Gastroesophageal sphincter (tissue), 4 donors: ENCODE data around the gene HSF5. TPM values are rescaled to one million over a fixed set of nuclear protein-coding genes. Genes with fewer than 3 reads are reported as not detected.

ENCODE experiments used
- ATAC-seq: fragments of 150-250 bp; one replicate; pipeline ENCODE4 v1.9.1; 2016; ENCODE audit warnings: mild to moderate bottlenecking, moderate library complexity
- H3K27ac ChIP-seq, 4 donors: fragments of 200-600 bp; sonication (generic) in 3 of 4; 1 replicate in 3 of 4; 2 replicates in 1 of 4; pipeline ENCODE4 v1.5.1; 2016 to 2019
- H3K27me3 ChIP-seq: fragments of 200-600 bp; sonication (generic); one replicate; pipeline ENCODE4 v1.5.1; 2019
- H3K36me3 ChIP-seq, 2 donors: fragments of 200-600 bp; sonication (generic); one replicate each; pipeline ENCODE4 v1.5.1; 2019; ENCODE audit warnings: control low read depth in 1 of 2
- H3K4me1 ChIP-seq, 3 donors: fragments of 200-600 bp; sonication (generic); 1 replicate in 2 of 3; 2 replicates in 1 of 3; pipeline ENCODE4 v1.5.1; 2016 to 2019; ENCODE audit warnings: control low read depth in 2 of 3
- H3K4me3 ChIP-seq, 2 donors: fragments of 200-600 bp; sonication (generic); one replicate each; pipeline ENCODE4 v1.5.1; 2019; ENCODE audit warnings: mild to moderate bottlenecking in 1 of 2, moderate library complexity in 1 of 2
- H3K9me3 ChIP-seq, 3 donors: fragments of 200-600 bp; sonication (generic); one replicate each; pipeline ENCODE4 v1.5.1; 2017 to 2019; ENCODE audit warnings: control low read depth in 2 of 3
- CTCF ChIP-seq, 4 experiments: fragments of 200-600 bp in 2 of 4; fragments of 450-650 bp in 2 of 4; sonication (generic) in 1 of 4; IDR thresholded peaks; one replicate each; pipeline ENCODE4 v1.5.1; 2017 to 2019; ENCODE audit warnings: antibody characterized with exemption in 4 of 4, mild to moderate bottlenecking in 2 of 4, moderate library complexity in 2 of 4
- EP300 ChIP-seq: sonication (generic); formaldehyde crosslinking; IDR thresholded peaks from one replicate; pipeline ENCODE4 v1.6.1; 2017; ENCODE audit warnings: antibody characterized with exemption, mild to moderate bottlenecking
- POLR2A ChIP-seq, 2 donors: fragments of 450-650 bp; IDR thresholded peaks; one replicate each; pipeline ENCODE4 v1.6.1; 2017; ENCODE audit warnings: antibody characterized with exemption in 2 of 2, mild to moderate bottlenecking in 2 of 2, moderate library complexity in 1 of 2
- POLR2AphosphoS5 ChIP-seq: sonication (generic); formaldehyde crosslinking; IDR thresholded peaks from one replicate; pipeline ENCODE4 v1.6.1; 2017; ENCODE audit warnings: antibody characterized with exemption
- WGBS, 2 donors: methylation state at CpG; one replicate each; pipeline ENCODE4 v1.1.5; 2018; ENCODE audit warnings: low coverage in 1 of 2; 5-methylcytosine and 5-hydroxymethylcytosine counted together
- total RNA-seq, 4 donors: library from RNA; depleted of rRNA; stranded (reverse); fragments of >200 nt; gene quantifications; one replicate each; pipeline ENCODE4 v1.1.0, GENCODE V29; 2016

Gene HSF5
- total RNA-seq, 4 donors from 2014 or later: 0.13 TPM; not detected in 3

DNA sequence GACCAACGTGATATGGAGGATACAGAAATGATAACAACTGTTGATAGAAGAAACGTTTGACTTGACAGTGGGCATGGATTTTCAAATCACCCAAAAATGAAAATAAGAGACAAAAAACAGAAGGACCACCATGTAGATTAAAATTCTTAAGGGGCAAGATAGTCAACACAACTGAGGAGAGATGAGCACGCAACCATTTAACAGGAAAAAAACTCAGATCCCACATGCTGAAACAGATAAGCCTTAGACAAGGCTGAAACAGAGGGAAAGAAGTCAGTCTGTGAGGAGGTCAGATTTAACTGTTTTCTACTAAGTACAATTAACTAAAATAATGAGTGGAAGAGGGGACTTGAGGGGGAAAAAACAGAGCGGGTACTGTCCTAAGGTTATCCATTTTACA is 92.0 kb downstream of the HSF5 start:
- H3K9me3 ChIP-seq: no peaks in the 10 kb centered on the region
- no peak overlapping the region for H3K27ac ChIP-seq
- peaks cover 32% of the 10 kb centered on the region for H3K27me3 ChIP-seq
- H3K4me3 ChIP-seq: no peak overlapping the region
- no peaks in the 10 kb centered on the region for H3K36me3 ChIP-seq
- TF ChIP-seq POLR2A (IDR thresholded peaks at IDR 0.05) (no peak), CTCF (IDR thresholded peaks at IDR 0.05) (no peak), POLR2AphosphoS5 (no peak), EP300 (no peak)
- WGBS, 2 donors: 50 to 78% methylated on average over 1 to 4 of the region's 4 CpGs
- H3K4me1 ChIP-seq: no peaks in the 10 kb centered on the region
- ATAC-seq: no peak

- no peak for TF ChIP-seq EP300
- no peak for TF ChIP-seq POLR2AphosphoS5
- TF ChIP-seq POLR2A (IDR thresholded peaks at IDR 0.05): no peak
- no peak for TF ChIP-seq CTCF (IDR thresholded peaks at IDR 0.05)
- no peaks in the 10 kb centered on the region for H3K36me3 ChIP-seq
- no peak for ATAC-seq
- no peaks in the 10 kb centered on the region for H3K9me3 ChIP-seq
- H3K27ac ChIP-seq: no peak overlapping the region
- H3K27me3 ChIP-seq: peaks cover 35% of the 10 kb centered on the region
- H3K4me3 ChIP-seq: no peak overlapping the region
- H3K4me1 ChIP-seq: no peaks in the 10 kb centered on the region
- WGBS, 2 donors: 74 to 82% methylated on average over 2 to 3 of the region's 3 CpGs
These were observed 93.5 kb downstream of the HSF5 start for GRCh38 chr17:58394534-58395223.

DNA sequence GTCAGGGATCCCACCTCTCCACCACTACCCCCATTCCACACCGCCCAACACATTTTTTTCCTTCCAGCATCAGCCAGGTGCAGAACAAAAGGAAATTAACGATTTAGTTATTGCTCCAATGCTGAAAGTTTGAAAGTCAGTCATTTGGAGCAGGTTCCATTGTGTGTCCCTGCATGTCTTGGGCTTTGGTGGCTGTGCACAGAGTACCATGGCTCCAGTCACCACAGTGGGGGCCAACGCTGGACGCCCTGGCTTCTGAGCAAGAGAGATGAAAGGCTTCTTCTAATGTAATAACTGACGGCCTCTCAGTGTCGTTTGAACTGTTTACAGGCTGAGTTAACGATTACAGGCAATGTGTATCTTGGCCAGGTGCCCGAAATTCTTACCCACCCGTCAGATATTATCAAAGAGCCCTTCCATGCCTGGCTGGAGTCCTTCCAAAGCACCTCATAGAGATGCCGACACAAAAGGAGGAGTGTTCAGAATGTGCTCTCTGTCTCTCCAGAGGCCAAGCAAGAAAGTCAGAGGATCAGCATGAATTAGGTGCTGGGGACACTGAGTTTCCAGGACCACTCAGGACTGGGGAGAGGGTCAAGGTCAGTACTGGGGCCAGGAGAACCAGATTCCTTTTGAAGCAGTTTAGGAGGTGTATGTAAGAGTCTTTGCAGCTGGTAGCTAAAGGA is 96.8 kb downstream of the HSF5 start:
- Histone ChIP-seq H3K36me3 (no peaks in the 10 kb centered on the region), H3K27ac (no peak overlapping the region), H3K27me3 (peaks cover 41% of the 10 kb centered on the region), H3K9me3 (no peaks in the 10 kb centered on the region), H3K4me1 (no peaks in the 10 kb centered on the region), H3K4me3 (no peak overlapping the region)
- TF ChIP-seq EP300 (no peak), POLR2AphosphoS5 (no peak), CTCF (IDR thresholded peaks at IDR 0.05) (no peak), POLR2A (IDR thresholded peaks at IDR 0.05) (no peak)
- ATAC-seq: no peak
- WGBS, 2 donors: 20 to 63% methylated on average over 2 to 5 of the region's 10 CpGs

GRCh38 chr17:58390884-58391283 is 97.3 kb downstream of the HSF5 start:
- WGBS, 2 donors: 58 to 60% methylated on average over 2 of the region's 2 CpGs
- Histone ChIP-seq H3K4me3 (no peak overlapping the region), H3K4me1 (no peaks in the 10 kb centered on the region), H3K36me3 (no peaks in the 10 kb centered on the region), H3K9me3 (no peaks in the 10 kb centered on the region), H3K27me3 (peaks cover 41% of the 10 kb centered on the region), H3K27ac (no peak overlapping the region)
- no peak for TF ChIP-seq CTCF (IDR thresholded peaks at IDR 0.05)
- no peak for TF ChIP-seq POLR2AphosphoS5
- TF ChIP-seq POLR2A (IDR thresholded peaks at IDR 0.05): no peak
- no peak for TF ChIP-seq EP300
- no peak for ATAC-seq
